ENCODE data around the gene WDR77.

The WDR77 gene

GRCh38 chr1:111453706-111454105, 4.7 kb upstream of the WDR77 start:
- TF ChIP-seq Cebpa-rat (IDR thresholded peaks at IDR 0.05), result no peak
- Histone ChIP-seq H3K27ac (no peak overlapping the region), H3K4me3 (no peak overlapping the region), H3K9ac (no peak overlapping the region), H3K27me3 (no peaks in the 10 kb centered on the region), H3K9me3 (replicated peaks in 1 of 11) (no peaks in the 10 kb centered on the region), H3K36me3 (peaks cover 76 to 86% (median 81%) of the 10 kb centered on the region in 11 experiments), H3K4me1 (peaks cover 15 to 60% (median 26%) of the 10 kb centered on the region in 10 experiments), H3K4me2 (peak overlapping the region in 3 of 11 experiments; percentile 21 to 97 (median 36); a peak in 4 of 22 replicates), H4K20me1 (peaks cover 11 to 57% (median 37%) of the 10 kb centered on the region in 11 experiments; a peak in 18 of 22 replicates)

- Histone ChIP-seq H3K9me3 (replicated peaks in 1 of 11) (no peaks in the 10 kb centered on the region), H3K9ac (peak overlapping the region in 4 of 11 experiments; percentile 16 to 23 (median 19); a peak in 3 of 22 replicates), H3K27ac (no peak overlapping the region), H3K4me1 (peaks cover 23 to 69% (median 34%) of the 10 kb centered on the region in 10 experiments), H4K20me1 (peaks cover 12 to 57% (median 33%) of the 10 kb centered on the region in 11 experiments; a peak in 17 of 22 replicates), H3K36me3 (peaks cover 65 to 75% (median 70%) of the 10 kb centered on the region in 11 experiments), H3K4me2 (peak overlapping the region in 7 of 11 experiments; percentile 5 to 99 (median 95); a peak in 8 of 22 replicates), H3K4me3 (no peak overlapping the region), H3K27me3 (no peaks in the 10 kb centered on the region)
- no peak for TF ChIP-seq Cebpa-rat (IDR thresholded peaks at IDR 0.05)
Observed at GRCh38 chr1:111452581-111452980, 3.5 kb upstream of the WDR77 start.

- Histone ChIP-seq H3K36me3 (peaks cover 63 to 75% (median 69%) of the 10 kb centered on the region in 11 experiments), H3K4me3 (peak overlapping the region; percentile 74 to 95 (median 87)), H3K27ac (peak overlapping the region; percentile 85 to 95 (median 91)), H4K20me1 (peaks cover 12 to 62% (median 30%) of the 10 kb centered on the region in 11 experiments; a peak in 17 of 22 replicates), H3K4me2 (peak overlapping the region; percentile 85 to 99 (median 93)), H3K27me3 (no peaks in the 10 kb centered on the region), H3K9me3 (replicated peaks in 1 of 11) (no peaks in the 10 kb centered on the region), H3K4me1 (peaks cover 29 to 86% (median 50%) of the 10 kb centered on the region in 10 experiments), H3K9ac (peak overlapping the region; percentile 91 to 97 (median 94))
- no peak for TF ChIP-seq Cebpa-rat (IDR thresholded peaks at IDR 0.05)
Observed at GRCh38 chr1:111450185-111450584, 1.1 kb upstream of the WDR77 start.

GRCh38 chr1:111449703-111450017, 604 bp upstream of the WDR77 start:
- Histone ChIP-seq H3K27ac (peak overlapping the region; percentile 85 to 95 (median 91)), H3K9me3 (replicated peaks in 1 of 11) (no peaks in the 10 kb centered on the region), H3K36me3 (peaks cover 63 to 75% (median 69%) of the 10 kb centered on the region in 11 experiments), H3K4me2 (peak overlapping the region; percentile 85 to 99 (median 93)), H3K4me3 (peak overlapping the region; percentile 74 to 95 (median 87)), H3K9ac (peak overlapping the region; percentile 91 to 97 (median 94)), H3K4me1 (peaks cover 29 to 81% (median 50%) of the 10 kb centered on the region in 10 experiments), H4K20me1 (peaks cover 10 to 62% (median 25%) of the 10 kb centered on the region in 11 experiments; a peak in 17 of 22 replicates), H3K27me3 (no peaks in the 10 kb centered on the region)
- TF ChIP-seq Cebpa-rat (IDR thresholded peaks at IDR 0.05), result no peak

- Histone ChIP-seq H3K4me1 (peaks cover 29 to 70% (median 50%) of the 10 kb centered on the region in 10 experiments), H3K36me3 (peaks cover 63 to 75% (median 69%) of the 10 kb centered on the region in 11 experiments), H3K27me3 (no peaks in the 10 kb centered on the region), H3K4me3 (peak overlapping the region; percentile 74 to 95 (median 87)), H3K9me3 (replicated peaks in 1 of 11) (no peaks in the 10 kb centered on the region), H3K4me2 (peak overlapping the region; percentile 81 to 96 (median 88)), H3K9ac (peak overlapping the region; percentile 91 to 97 (median 94)), H3K27ac (peak overlapping the region; percentile 73 to 95 (median 91)), H4K20me1 (peaks cover 0 to 62% (median 16%) of the 10 kb centered on the region in 11 experiments; a peak in 15 of 22 replicates)
- no peak for TF ChIP-seq Cebpa-rat (IDR thresholded peaks at IDR 0.05)
Observed at GRCh38 chr1:111448482-111448917, 556 bp downstream of the WDR77 start.

- Histone ChIP-seq H3K9me3 (replicated peaks in 1 of 11) (no peaks in the 10 kb centered on the region), H3K27ac (no peak overlapping the region), H3K4me3 (peak overlapping the region; percentile 74 to 95 (median 87); a peak in 19 of 20 replicates), H3K4me1 (peaks cover 29 to 57% (median 46%) of the 10 kb centered on the region in 10 experiments), H3K36me3 (peaks cover 65 to 75% (median 69%) of the 10 kb centered on the region in 11 experiments), H3K4me2 (peak overlapping the region; percentile 81 to 96 (median 88)), H3K9ac (peak overlapping the region in 9 of 11 experiments; percentile 19 to 96 (median 94); a peak in 9 of 22 replicates), H4K20me1 (peaks cover 0 to 65% (median 21%) of the 10 kb centered on the region in 11 experiments; a peak in 13 of 22 replicates), H3K27me3 (no peaks in the 10 kb centered on the region)
- no peak for TF ChIP-seq Cebpa-rat (IDR thresholded peaks at IDR 0.05)
Observed at GRCh38 chr1:111446967-111447892, 1.8 kb downstream of the WDR77 start.

GRCh38 chr1:111446546-111446945, 2.5 kb downstream of the WDR77 start:
- Histone ChIP-seq H3K4me2 (peak overlapping the region; percentile 81 to 96 (median 88); a peak in 19 of 22 replicates), H3K27me3 (no peaks in the 10 kb centered on the region), H3K4me1 (peaks cover 29 to 50% (median 40%) of the 10 kb centered on the region in 10 experiments), H4K20me1 (peaks cover 0 to 67% (median 26%) of the 10 kb centered on the region in 11 experiments; a peak in 11 of 22 replicates), H3K4me3 (peak overlapping the region in 1 of 10 experiments; percentile 82; a peak in 2 of 20 replicates), H3K9ac (0 out of 22 replicates have a peak overlapping the region, but pooled peaks of 1 of the 11 experiments have one; percentile 1), H3K36me3 (peaks cover 66 to 75% (median 69%) of the 10 kb centered on the region in 11 experiments), H3K9me3 (replicated peaks in 1 of 11) (no peaks in the 10 kb centered on the region), H3K27ac (no peak overlapping the region)
- TF ChIP-seq Cebpa-rat (IDR thresholded peaks at IDR 0.05), result no peak

- TF ChIP-seq Cebpa-rat (IDR thresholded peaks at IDR 0.05), result no peak
- no peak overlapping the region for H3K4me3 ChIP-seq
- no peak overlapping the region for H3K4me2 ChIP-seq
- no peak overlapping the region for H3K27ac ChIP-seq
- H3K27me3 ChIP-seq, result no peaks in the 10 kb centered on the region
- H4K20me1 ChIP-seq, result peaks cover 0 to 92% (median 31%) of the 10 kb centered on the region in 11 experiments; a peak in 12 of 22 replicates
- peaks cover 15 to 36% (median 24%) of the 10 kb centered on the region in 10 experiments for H3K4me1 ChIP-seq
- H3K9me3 ChIP-seq (replicated peaks in 1 of 11), result no peaks in the 10 kb centered on the region
- H3K36me3 ChIP-seq, result peaks cover 82 to 87% (median 85%) of the 10 kb centered on the region in 11 experiments
- H3K9ac ChIP-seq, result no peak overlapping the region
Observed at GRCh38 chr1:111444031-111444430, 5.0 kb downstream of the WDR77 start.

Data from BLaER1 treated with 17β-estradiol and CSF1 and Interleukin-3, amounts not matched to agents 10 nM and 100 nM (cell line).